ENCODE results near the gene SCLY. TPM values are rescaled to one million over a fixed set of nuclear protein-coding genes. Genes with fewer than 3 reads are reported as not detected.

SCLY gene
- total and polyA plus RNA-seq, 2 experiments from 2014 or later: 12.7 to 21.1 TPM

- no peak overlapping the region for H3K27ac ChIP-seq
- H3K27me3 ChIP-seq: no peaks in the 10 kb centered on the region
- no peak overlapping the region for H3K4me3 ChIP-seq
- H3K4me2 ChIP-seq: no peak overlapping the region
- no peak overlapping the region for H2AFZ ChIP-seq
- H4K20me1 ChIP-seq (ENCODE audit: insufficient read depth, poor library complexity, severe bottlenecking): no peaks in the 10 kb centered on the region
- 98% methylated on average over 6 of the region's 7 CpGs for WGBS (ENCODE audit: low lambda C conversion rate, missing lambda C conversion rate)
- H3K79me2 ChIP-seq: no peaks in the 10 kb centered on the region
- no peaks in the 10 kb centered on the region for H3K36me3 ChIP-seq (replicated peaks; ENCODE audit: insufficient read depth, low read depth)
- no peak for TF ChIP-seq EZH2phosphoT487 (IDR thresholded peaks at IDR 0.05; ENCODE audit: low read depth, severe bottlenecking, unreplicated experiment)
- TF ChIP-seq CTCF (IDR thresholded peaks at IDR 0.05; ENCODE audit: poor library complexity): no peak
- no peak for TF ChIP-seq EZH2 (IDR thresholded peaks at IDR 0.05; ENCODE audit: borderline replicate concordance)
- H3K9me3 ChIP-seq (ENCODE audit: low read depth): no peaks in the 10 kb centered on the region
- no peak for DNase-seq (ENCODE audit: low spot score)
- H3K4me1 ChIP-seq (ENCODE audit: insufficient read depth): peaks cover 18% of the 10 kb centered on the region
- H3K9me2 ChIP-seq (replicated peaks; ENCODE audit: insufficient read depth): no peaks in the 10 kb centered on the region
Observed at GRCh38 chr2:238140040-238140439, 79.2 kb downstream of the SCLY start.

GRCh38 chr2:238140721-238141540, 80.1 kb downstream of the SCLY start:
- no peak overlapping the region for H3K4me3 ChIP-seq
- no peaks in the 10 kb centered on the region for H3K79me2 ChIP-seq
- H4K20me1 ChIP-seq (ENCODE audit: insufficient read depth, poor library complexity, severe bottlenecking): no peaks in the 10 kb centered on the region
- H3K27me3 ChIP-seq: no peaks in the 10 kb centered on the region
- H3K4me2 ChIP-seq: no peak overlapping the region
- H3K9me3 ChIP-seq (ENCODE audit: low read depth): no peaks in the 10 kb centered on the region
- H3K36me3 ChIP-seq (replicated peaks; ENCODE audit: insufficient read depth, low read depth): no peaks in the 10 kb centered on the region
- H2AFZ ChIP-seq: no peak overlapping the region
- 98% methylated on average over 57 of the region's 60 CpGs for WGBS (ENCODE audit: low lambda C conversion rate, missing lambda C conversion rate)
- H3K27ac ChIP-seq: no peak overlapping the region
- no peak for TF ChIP-seq EZH2phosphoT487 (IDR thresholded peaks at IDR 0.05; ENCODE audit: low read depth, severe bottlenecking, unreplicated experiment)
- TF ChIP-seq CTCF (IDR thresholded peaks at IDR 0.05; ENCODE audit: poor library complexity): no peak
- TF ChIP-seq EZH2 (IDR thresholded peaks at IDR 0.05; ENCODE audit: borderline replicate concordance): no peak
- peaks cover 18% of the 10 kb centered on the region for H3K4me1 ChIP-seq (ENCODE audit: insufficient read depth)
- DNase-seq (ENCODE audit: low spot score): no peak
- no peaks in the 10 kb centered on the region for H3K9me2 ChIP-seq (replicated peaks; ENCODE audit: insufficient read depth)

- Histone ChIP-seq H3K27ac (peak overlapping the region; percentile 48), H3K4me1 (ENCODE audit: insufficient read depth) (peaks cover 18% of the 10 kb centered on the region), H3K36me3 (replicated peaks; ENCODE audit: insufficient read depth, low read depth) (no peaks in the 10 kb centered on the region), H3K9me2 (replicated peaks; ENCODE audit: insufficient read depth) (no peaks in the 10 kb centered on the region), H4K20me1 (ENCODE audit: insufficient read depth, poor library complexity, severe bottlenecking) (no peaks in the 10 kb centered on the region), H3K27me3 (no peaks in the 10 kb centered on the region), H3K4me3 (no peak overlapping the region), H2AFZ (no peak overlapping the region), H3K9me3 (ENCODE audit: low read depth) (no peaks in the 10 kb centered on the region), H3K79me2 (no peaks in the 10 kb centered on the region), H3K4me2 (no peak overlapping the region)
- WGBS (ENCODE audit: low lambda C conversion rate, missing lambda C conversion rate): 69% methylated on average over 10 of the region's 10 CpGs
- peak; percentile 46 for DNase-seq (ENCODE audit: low spot score)
- TF ChIP-seq CTCF (IDR thresholded peaks at IDR 0.05; ENCODE audit: poor library complexity) (no peak), EZH2phosphoT487 (IDR thresholded peaks at IDR 0.05; ENCODE audit: low read depth, severe bottlenecking, unreplicated experiment) (no peak), EZH2 (IDR thresholded peaks at IDR 0.05; ENCODE audit: borderline replicate concordance) (no peak)
Observed at GRCh38 chr2:238141541-238142318, 80.9 kb downstream of the SCLY start.

All from hepatocyte (in vitro differentiated cells).